H9 (cell line): ENCODE measurements around the gene NUDT14. TPM values are rescaled to one million over a fixed set of nuclear protein-coding genes. Genes with fewer than 3 reads are reported as not detected.

ENCODE experiments used
- DNase-seq: peaks from one replicate; pipeline ENCODE4 v3.0.0-alpha.2; 2017
- H2AFZ ChIP-seq: one replicate; pipeline ENCODE4 v1.6.1; 2013; ENCODE audit warnings: mild to moderate bottlenecking, low read length, control low read depth, moderate library complexity
- H2AK5ac ChIP-seq: 2 replicates; pipeline ENCODE4 v1.6.1; 2013; ENCODE audit warnings: low read length, control low read depth, mixed read lengths; ENCODE audit not compliant: insufficient read length
- H2BK120ac ChIP-seq: one replicate; pipeline ENCODE4 v1.6.1; 2013; ENCODE audit warnings: low read depth, mild to moderate bottlenecking, low read length, control low read depth, inconsistent platforms; ENCODE audit not compliant: poor library complexity, severe bottlenecking
- H2BK12ac ChIP-seq: 2 replicates; pipeline ENCODE4 v1.6.1; 2013; ENCODE audit warnings: low read length, control low read depth, mixed read lengths, low read depth; ENCODE audit not compliant: insufficient read length
- H2BK15ac ChIP-seq: 2 replicates; pipeline ENCODE4 v1.6.1; 2013; ENCODE audit warnings: low read depth, low read length, control low read depth
- H2BK20ac ChIP-seq: one replicate; pipeline ENCODE4 v1.6.1; 2013; ENCODE audit warnings: low read depth, mild to moderate bottlenecking, low read length, control low read depth, inconsistent platforms; ENCODE audit not compliant: poor library complexity, severe bottlenecking
- H2BK5ac ChIP-seq: 2 replicates; pipeline ENCODE4 v1.6.1; 2013; ENCODE audit warnings: low read length, control low read depth, mixed read lengths; ENCODE audit not compliant: insufficient read length
- H3K14ac ChIP-seq: 2 replicates; pipeline ENCODE4 v1.6.1; 2013; ENCODE audit warnings: low read length, control low read depth; ENCODE audit not compliant: insufficient read depth
- H3K18ac ChIP-seq: 2 replicates; pipeline ENCODE4 v1.6.1; 2013; ENCODE audit warnings: low read depth, mild to moderate bottlenecking, mixed read lengths, low read length, control low read depth; ENCODE audit not compliant: insufficient read length
- H3K23ac ChIP-seq: 2 replicates; pipeline ENCODE4 v1.6.1; 2013; ENCODE audit warnings: low read length, control low read depth, mixed read lengths, low read depth; ENCODE audit not compliant: insufficient read length
- H3K23me2 ChIP-seq: 2 replicates; pipeline ENCODE4 v1.6.1; 2013; ENCODE audit warnings: low read depth, mild to moderate bottlenecking, mixed read lengths, low read length, control low read depth; ENCODE audit not compliant: insufficient read length, poor library complexity, severe bottlenecking
- H3K27ac ChIP-seq: 2 replicates; pipeline ENCODE4 v1.5.1; 2013; ENCODE audit warnings: low read length, control low read depth, mixed read lengths, low read depth; ENCODE audit not compliant: insufficient read length
- H3K27me3 ChIP-seq: 2 replicates; pipeline ENCODE4 v1.6.1; 2013; ENCODE audit warnings: low read length, control low read depth, inconsistent platforms; ENCODE audit not compliant: insufficient read depth
- H3K4ac ChIP-seq: 2 replicates; pipeline ENCODE4 v1.6.1; 2013; ENCODE audit warnings: low read depth, mild to moderate bottlenecking, control low read depth, inconsistent platforms, low read length, moderate library complexity
- H3K4me1 ChIP-seq: 2 replicates; pipeline ENCODE4 v1.6.1; 2013; ENCODE audit warnings: low read length, control low read depth, inconsistent platforms; ENCODE audit not compliant: insufficient read depth
- H3K4me2 ChIP-seq: 2 replicates; pipeline ENCODE4 v1.6.1; 2013; ENCODE audit warnings: low read length, control low read depth, mixed read lengths; ENCODE audit not compliant: insufficient read length, insufficient read depth
- H3K56ac ChIP-seq: 2 replicates; pipeline ENCODE4 v1.6.1; 2013; ENCODE audit warnings: low read depth, mild to moderate bottlenecking, mixed read lengths, low read length, control low read depth; ENCODE audit not compliant: insufficient read length
- H3K79me1 ChIP-seq: 2 replicates; pipeline ENCODE4 v1.6.1; 2013; ENCODE audit warnings: low read depth, mild to moderate bottlenecking, moderate library complexity, low read length, control low read depth, inconsistent platforms; ENCODE audit not compliant: insufficient read depth, poor library complexity, severe bottlenecking
- H3K79me2 ChIP-seq: 2 replicates; pipeline ENCODE4 v1.6.1; 2013; ENCODE audit warnings: low read length, control low read depth, inconsistent platforms; ENCODE audit not compliant: insufficient read depth
- H3K9ac ChIP-seq: 2 replicates; pipeline ENCODE4 v1.6.1; 2013; ENCODE audit warnings: low read length, control low read depth, mixed read lengths; ENCODE audit not compliant: insufficient read length; ENCODE audit errors: extremely low read depth
- H3K9me3 ChIP-seq: one replicate; pipeline ENCODE4 v1.6.1; 2013; ENCODE audit warnings: low read depth, low read length, inconsistent platforms; ENCODE audit not compliant: control insufficient read depth
- H3T11ph ChIP-seq: one replicate; pipeline ENCODE4 v1.6.1; 2013; ENCODE audit warnings: mild to moderate bottlenecking, low read length, control low read depth, inconsistent platforms
- H4K20me1 ChIP-seq: one replicate; pipeline ENCODE4 v1.6.1; 2013; ENCODE audit not compliant: control insufficient read depth, insufficient read length, insufficient read depth
- H4K5ac ChIP-seq: 2 replicates; pipeline ENCODE4 v1.6.1; 2013; ENCODE audit warnings: low read depth, mild to moderate bottlenecking, mixed read lengths, low read length, control low read depth; ENCODE audit not compliant: insufficient read length
- H4K8ac ChIP-seq: replicated peaks from 2 replicates; pipeline ENCODE4 v1.6.1; 2013; ENCODE audit warnings: low read length, control low read depth, mixed read lengths, low read depth; ENCODE audit not compliant: insufficient read length
- H4K91ac ChIP-seq: 2 replicates; pipeline ENCODE4 v1.6.1; 2013; ENCODE audit warnings: low read depth, mild to moderate bottlenecking, moderate library complexity, mixed read lengths, low read length, control low read depth; ENCODE audit not compliant: insufficient read length
- H3K27ac Mint-ChIP-seq, 3 experiments: 2 replicates in 2 of 3; 3 replicates in 1 of 3; pipeline ENCODE4 v1.8.0; 2020 to 2021; ENCODE audit warnings: mixed read lengths in 3 of 3, mild to moderate bottlenecking in 1 of 3, moderate library complexity in 1 of 3
- H3K27me3 Mint-ChIP-seq: 2 replicates; pipeline ENCODE4 v1.8.0; 2021; ENCODE audit warnings: low read depth, mild to moderate bottlenecking, moderate library complexity, mixed read lengths
- H3K36me3 Mint-ChIP-seq, 3 experiments: 2 replicates in 2 of 3; 3 replicates in 1 of 3; pipeline ENCODE4 v1.8.0; 2020 to 2021; ENCODE audit warnings: low read depth in 3 of 3, mixed read lengths in 3 of 3; ENCODE audit not compliant: insufficient read depth in 1 of 3
- H3K4me1 Mint-ChIP-seq, 2 experiments: 2 replicates each; pipeline ENCODE4 v1.8.0; 2020; ENCODE audit warnings: mixed read lengths in 2 of 2
- H3K4me3 Mint-ChIP-seq, 2 experiments: 2 replicates in 1 of 2; 3 replicates in 1 of 2; pipeline ENCODE4 v1.8.0; 2020 to 2021; ENCODE audit warnings: mild to moderate bottlenecking in 2 of 2, mixed read lengths in 2 of 2, moderate library complexity in 1 of 2
- H3K9me3 Mint-ChIP-seq, 2 experiments: 2 replicates in 1 of 2; 3 replicates in 1 of 2; pipeline ENCODE4 v1.8.0; 2020; ENCODE audit warnings: mild to moderate bottlenecking in 2 of 2, mixed read lengths in 2 of 2, moderate library complexity in 1 of 2
- CTCF ChIP-seq: fragments of 200-600 bp; sonication (generic); conservative IDR thresholded peaks from 3 replicates; pipeline ENCODE4 v1.8.0; 2021; ENCODE audit warnings: antibody characterized with exemption, mild to moderate bottlenecking
- WGBS: extraction: QIAGEN DNeasy Blood & Tissue Kit; methylation state at CpG from one replicate; pipeline ENCODE4 v1.1.7; 2013; ENCODE audit warnings: missing lambda C conversion rate, low lambda C conversion rate, mixed read lengths; ENCODE audit not compliant: insufficient read length; ENCODE audit errors: extremely low coverage; 5-methylcytosine and 5-hydroxymethylcytosine counted together
- total RNA-seq: library from RNA; stranded (reverse); gene quantifications from 2 replicates; pipeline ENCODE4 v1.2.1, GENCODE V29; 2021

Gene NUDT14
- total RNA-seq, 1 experiment from 2014 or later = 41.1 TPM

- Histone ChIP-seq H3K23ac (no peak overlapping the region), H4K5ac (no peak overlapping the region), H3K56ac (no peak overlapping the region), H2BK5ac (no peak overlapping the region), H3K9ac (no peak overlapping the region), H4K8ac (no peak overlapping the region), H2AK5ac (no peak overlapping the region), H3K4ac (no peak overlapping the region), H2BK12ac (no peak overlapping the region), H3K4me1 (no peaks in the 10 kb centered on the region), H3K79me1 (no peaks in the 10 kb centered on the region), H4K20me1 (no peaks in the 10 kb centered on the region), H2BK20ac (no peak overlapping the region), H3K18ac (no peak overlapping the region), H2AFZ (no peak overlapping the region), H2BK15ac (no peak overlapping the region), H3K23me2 (no peaks in the 10 kb centered on the region), H4K91ac (no peak overlapping the region), H2BK120ac (no peak overlapping the region), H3K9me3 (no peaks in the 10 kb centered on the region), H3K79me2 (no peaks in the 10 kb centered on the region), H3K27me3 (no peaks in the 10 kb centered on the region), H3K27ac (no peak overlapping the region), H3T11ph (no peak overlapping the region), H3K4me2 (no peak overlapping the region), H3K14ac (no peak overlapping the region)
- H3K4me3 Mint-ChIP-seq = no peak overlapping the region
- no peaks in the 10 kb centered on the region for H3K9me3 Mint-ChIP-seq
- peaks cover 1% of the 10 kb centered on the region; the same call in 1 of the 2 replicates for H3K27me3 Mint-ChIP-seq
- TF ChIP-seq CTCF = no peak
- WGBS = no CpG with 5 or more reads among the region's 12 CpGs
- H3K36me3 Mint-ChIP-seq = no peaks in the 10 kb centered on the region; a peak in 1 of 7 replicates
- no peak for DNase-seq
- peaks cover 0 to 3% of the 10 kb centered on the region in 2 experiments; a peak in 3 of 4 replicates for H3K4me1 Mint-ChIP-seq
- H3K27ac Mint-ChIP-seq = no peak overlapping the region
These were observed 24.6 kb upstream of the NUDT14 start for GRCh38 chr14:105205673-105206208.
